ENCODE measurements around the gene PEX11G.

PEX11G gene

DNA sequence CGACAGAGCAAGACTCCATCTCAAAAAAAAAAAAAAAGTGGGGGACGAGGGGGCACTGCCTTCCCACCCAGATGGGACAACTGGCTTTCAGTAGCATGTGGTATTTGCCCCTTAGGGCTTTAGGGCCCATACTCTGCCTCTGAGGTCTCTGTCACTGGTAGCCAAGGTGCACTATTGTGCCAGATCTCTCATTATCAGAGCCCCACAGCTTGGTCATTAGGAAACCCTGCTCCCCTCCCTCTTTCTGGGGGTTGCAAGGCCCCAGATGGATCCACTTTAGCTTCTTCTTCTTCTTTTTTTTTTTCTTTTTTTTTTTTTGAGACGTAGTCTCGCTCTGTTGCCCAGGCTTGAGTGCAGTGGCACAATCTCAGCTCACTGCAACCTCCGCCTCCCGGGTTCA lies 15.8 kb upstream of the PEX11G start:
- no peak overlapping the region for H3K4me3 ChIP-seq (ENCODE audit: low read length)
- no peak for DNase-seq (ENCODE audit: low read depth)
- TF ChIP-seq, protein P1, sequence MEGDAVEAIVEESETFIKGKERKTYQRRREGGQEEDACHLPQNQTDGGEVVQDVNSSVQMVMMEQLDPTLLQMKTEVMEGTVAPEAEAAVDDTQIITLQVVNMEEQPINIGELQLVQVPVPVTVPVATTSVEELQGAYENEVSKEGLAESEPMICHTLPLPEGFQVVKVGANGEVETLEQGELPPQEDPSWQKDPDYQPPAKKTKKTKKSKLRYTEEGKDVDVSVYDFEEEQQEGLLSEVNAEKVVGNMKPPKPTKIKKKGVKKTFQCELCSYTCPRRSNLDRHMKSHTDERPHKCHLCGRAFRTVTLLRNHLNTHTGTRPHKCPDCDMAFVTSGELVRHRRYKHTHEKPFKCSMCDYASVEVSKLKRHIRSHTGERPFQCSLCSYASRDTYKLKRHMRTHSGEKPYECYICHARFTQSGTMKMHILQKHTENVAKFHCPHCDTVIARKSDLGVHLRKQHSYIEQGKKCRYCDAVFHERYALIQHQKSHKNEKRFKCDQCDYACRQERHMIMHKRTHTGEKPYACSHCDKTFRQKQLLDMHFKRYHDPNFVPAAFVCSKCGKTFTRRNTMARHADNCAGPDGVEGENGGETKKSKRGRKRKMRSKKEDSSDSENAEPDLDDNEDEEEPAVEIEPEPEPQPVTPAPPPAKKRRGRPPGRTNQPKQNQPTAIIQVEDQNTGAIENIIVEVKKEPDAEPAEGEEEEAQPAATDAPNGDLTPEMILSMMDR (conservative IDR thresholded peaks at IDR 0.05; ENCODE audit: low read depth, low read length), result no peak

DNA sequence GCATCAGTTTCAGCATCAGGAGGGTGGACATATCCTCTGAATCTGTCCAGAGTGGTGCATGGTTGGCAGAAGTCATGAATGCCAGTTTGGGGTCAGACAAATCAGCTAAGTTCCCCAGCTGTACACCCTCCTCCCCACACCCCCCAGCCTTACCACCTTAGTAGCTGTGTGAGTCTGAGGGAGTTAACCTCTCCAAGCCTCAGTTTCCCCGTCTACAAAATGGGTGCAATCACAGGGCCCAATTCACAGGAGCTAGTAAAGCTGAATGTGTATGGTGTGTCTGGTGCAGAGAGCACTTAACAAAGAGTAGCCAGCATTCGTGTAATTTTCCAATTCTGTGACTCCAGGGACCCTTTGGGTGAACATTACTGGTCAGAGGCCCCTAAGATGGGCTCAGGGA lies 13.7 kb upstream of the PEX11G start:
- TF ChIP-seq, protein P1 (conservative IDR thresholded peaks at IDR 0.05; ENCODE audit: low read depth, low read length), result no peak

DNA sequence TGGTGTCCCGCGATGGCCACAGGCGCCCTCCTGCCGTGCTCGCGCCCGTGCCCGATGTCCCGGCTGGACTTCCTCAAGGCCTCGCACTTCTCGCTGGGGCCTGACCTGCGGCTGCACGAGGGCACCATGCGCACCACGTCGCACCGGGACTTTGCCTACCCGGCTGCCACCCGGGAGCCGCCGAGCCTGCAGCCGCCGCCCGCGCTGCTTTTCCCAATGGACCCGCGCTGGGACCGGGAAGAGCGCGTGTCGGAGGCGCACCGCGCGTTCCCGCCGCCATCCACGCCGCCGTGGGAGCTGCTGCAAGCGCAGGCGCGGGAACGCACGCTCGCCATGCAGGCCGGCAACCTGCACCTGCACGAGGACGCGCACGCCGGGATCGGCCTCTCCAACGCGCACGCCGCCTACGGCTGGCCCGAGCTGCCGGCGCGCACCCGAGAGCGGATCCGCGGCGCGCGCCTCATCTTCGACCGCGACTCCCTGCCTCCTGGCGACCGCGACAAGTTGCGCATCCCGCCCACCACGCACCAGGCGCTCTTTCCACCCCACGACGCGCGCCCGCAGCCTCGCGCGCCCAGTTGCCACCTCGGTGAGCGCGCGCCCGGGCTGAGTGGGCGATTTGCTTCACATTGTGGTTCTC lies 12.1 kb upstream of the PEX11G start:
- DNase-seq (ENCODE audit: low read depth), result no peak
- TF ChIP-seq, protein P1 (conservative IDR thresholded peaks at IDR 0.05; ENCODE audit: low read depth, low read length), result no peak
- H3K4me3 ChIP-seq (ENCODE audit: low read length), result peak overlapping the region; percentile 28

More for the DNA sequence above, 13.7 kb upstream of the PEX11G start:
- no peak for DNase-seq (ENCODE audit: low read depth)
- H3K4me3 ChIP-seq (ENCODE audit: low read length), result no peak overlapping the region

DNA sequence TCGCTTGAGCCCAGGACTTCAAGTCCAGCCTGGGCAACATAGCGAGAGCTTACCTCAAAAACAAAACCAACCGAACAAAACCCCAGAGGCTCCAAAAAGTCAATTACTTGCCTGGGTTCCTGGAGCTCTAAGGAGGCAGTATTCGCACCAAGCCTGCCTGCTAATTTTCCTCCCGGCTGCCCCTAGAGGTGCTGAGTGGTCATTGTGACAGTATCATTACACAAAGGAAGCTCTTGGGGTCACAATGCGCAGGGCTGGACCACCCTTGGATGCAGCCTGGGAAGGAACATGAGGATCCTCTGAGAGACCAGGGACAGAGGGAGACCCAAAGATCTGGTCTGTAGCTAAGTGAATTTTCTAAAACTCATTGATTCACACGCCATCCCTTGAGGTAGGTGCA lies 8.5 kb upstream of the PEX11G start:
- DNase-seq (ENCODE audit: low read depth), result no peak
- no peak overlapping the region for H3K4me3 ChIP-seq (ENCODE audit: low read length)
- TF ChIP-seq, protein P1 (conservative IDR thresholded peaks at IDR 0.05; ENCODE audit: low read depth, low read length), result peak; percentile 56

DNA sequence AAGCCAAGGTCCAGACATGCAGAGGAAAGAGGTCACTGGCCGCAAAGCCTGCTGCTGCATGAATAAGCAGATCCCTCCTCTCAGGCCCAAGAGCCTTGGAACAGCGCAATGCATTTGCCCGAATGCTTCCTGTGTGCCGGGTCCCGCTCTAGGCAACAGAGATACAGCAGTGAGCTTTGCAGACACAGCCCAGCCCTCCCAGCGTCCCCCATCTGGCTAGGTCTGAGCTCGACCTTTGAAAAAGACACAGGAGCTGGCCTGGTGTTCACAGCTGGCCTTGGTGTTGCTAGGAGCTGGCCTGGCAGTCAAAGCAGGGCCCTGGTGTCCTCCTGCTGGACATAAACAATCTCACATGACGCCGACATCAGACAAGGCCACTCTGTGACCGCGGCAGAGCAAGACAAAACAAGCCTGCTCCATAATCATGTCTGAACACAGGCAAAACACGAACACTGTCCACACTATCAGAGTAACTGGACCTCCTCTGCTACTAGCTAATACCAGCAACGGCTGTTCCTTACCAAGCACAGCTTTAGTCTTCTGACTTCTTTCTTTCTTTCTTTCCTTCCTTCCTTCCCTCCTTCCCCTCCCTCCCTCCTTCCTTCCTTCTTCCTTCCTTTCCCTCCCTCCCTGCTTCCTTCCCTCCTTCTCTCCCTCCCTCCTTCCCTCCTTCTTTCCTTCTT lies 5.7 kb upstream of the PEX11G start:
- TF ChIP-seq, protein P1 (conservative IDR thresholded peaks at IDR 0.05; ENCODE audit: low read depth, low read length), result peak; percentile 7
- DNase-seq (ENCODE audit: low read depth), result no peak
- no peak overlapping the region for H3K4me3 ChIP-seq (ENCODE audit: low read length)

DNA sequence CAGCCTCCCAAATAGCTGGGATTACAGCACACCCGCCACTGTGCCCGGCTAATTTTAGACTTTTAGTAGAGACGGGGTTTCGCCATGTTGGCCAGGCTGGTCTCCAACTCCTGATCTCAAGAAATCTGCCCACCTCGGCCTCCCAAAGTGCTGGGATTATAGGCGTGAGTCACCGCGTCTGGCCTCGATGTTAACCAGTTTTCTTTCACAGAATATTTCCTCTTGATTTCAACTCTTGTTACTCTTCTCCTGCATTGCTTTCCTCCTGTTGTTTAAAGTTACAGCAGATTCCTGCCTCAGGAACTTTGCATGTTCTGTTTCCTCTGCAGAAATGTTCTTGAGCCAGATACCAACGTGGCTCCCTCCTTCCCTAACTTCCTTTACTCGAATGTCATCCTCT lies 3.7 kb upstream of the PEX11G start:
- H3K4me3 ChIP-seq (ENCODE audit: low read length), result no peak overlapping the region
- TF ChIP-seq, protein P1 (conservative IDR thresholded peaks at IDR 0.05; ENCODE audit: low read depth, low read length), result no peak
- no peak for DNase-seq (ENCODE audit: low read depth)

DNA sequence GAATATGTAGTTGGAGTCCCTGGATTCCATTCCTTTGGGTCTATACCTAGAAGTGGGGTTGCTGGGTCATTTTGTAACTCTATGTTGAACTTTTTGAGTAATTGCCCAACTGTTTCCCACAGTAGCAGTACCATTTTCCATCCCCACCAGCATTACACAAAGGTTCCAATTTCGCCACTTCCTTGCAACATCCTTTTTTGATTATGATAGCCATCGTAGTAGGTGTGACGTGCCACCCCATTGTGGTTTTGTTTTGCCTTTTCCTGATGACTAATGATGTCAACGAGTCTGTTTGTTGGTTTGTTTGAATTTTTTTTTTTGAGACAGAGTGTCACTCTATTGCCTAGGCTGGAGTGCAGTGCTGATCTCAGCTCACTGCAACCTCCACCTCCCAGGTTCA lies 3.3 kb upstream of the PEX11G start:
- no peak for DNase-seq (ENCODE audit: low read depth)
- TF ChIP-seq, protein P1 (conservative IDR thresholded peaks at IDR 0.05; ENCODE audit: low read depth, low read length), result no peak
- no peak overlapping the region for H3K4me3 ChIP-seq (ENCODE audit: low read length)

Measured in retinal pigment epithelial cell (primary cell).